GM23248 (cell line): ENCODE results near the gene IPO13.

Experiments
- EZH2 ChIP-seq: fragments of 200-600 bp; sonication (generic); IDR thresholded peaks from 2 replicates; pipeline ENCODE4 v1.6.1; 2018; ENCODE audit warnings: antibody characterized with exemption, mild to moderate bottlenecking; ENCODE audit not compliant: insufficient read depth, poor library complexity, severe bottlenecking
- EZH2phosphoT487 ChIP-seq: fragments of 200-600 bp; sonication (generic); IDR thresholded peaks from 2 replicates; pipeline ENCODE4 v1.6.1; 2018; ENCODE audit warnings: antibody characterized with exemption, moderate library complexity, mild to moderate bottlenecking, low read depth; ENCODE audit not compliant: insufficient read depth

DNA sequence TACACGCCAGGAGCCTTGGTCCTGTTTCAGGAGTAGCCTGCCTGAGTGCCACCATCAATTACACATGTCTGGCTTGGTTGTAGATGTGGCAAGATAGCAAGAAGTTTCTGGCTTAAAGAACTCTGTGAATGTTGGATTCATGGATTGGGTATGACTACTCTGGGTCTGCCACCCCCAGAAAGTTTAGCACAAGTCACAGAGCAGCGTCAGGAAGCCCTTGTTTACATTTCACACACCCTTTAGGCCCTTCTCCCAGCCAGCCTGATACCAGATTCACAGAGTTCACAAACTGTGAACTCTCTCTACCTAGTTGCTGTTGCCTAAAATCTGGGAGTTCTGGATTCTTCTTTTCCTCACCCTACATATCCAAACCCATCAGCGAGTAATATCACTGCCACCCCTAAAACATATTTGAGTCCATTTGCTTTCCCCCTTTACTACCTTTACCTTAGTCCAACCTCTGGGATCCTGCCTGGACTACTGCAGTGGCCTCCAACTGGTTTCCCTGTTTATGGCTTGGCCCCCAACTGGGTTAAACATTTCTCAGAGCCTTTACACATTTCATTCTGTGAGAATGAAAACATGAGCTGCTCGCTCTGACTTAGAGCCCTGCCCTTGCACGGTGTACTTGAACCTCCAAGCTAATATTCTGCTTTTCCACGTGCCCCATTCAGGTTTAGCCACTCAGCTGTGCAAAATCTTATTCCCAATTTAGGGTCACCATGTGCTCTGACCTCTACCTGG is 40.6 kb downstream of the IPO13 start:
- TF ChIP-seq EZH2phosphoT487 (no peak), EZH2 (no peak)
